CD4-positive, alpha-beta T cell treated with Interleukin-15 for 4 hours (primary cell): ENCODE data around the gene PGAP1.
A peak's percentile ranks its signal among the peaks of the same experiment; 100 is the strongest.
"Not testable (repeated sequence)": the region's sequence is repeated elsewhere in the genome, so short reads cannot be mapped to it uniquely, and the experiment has no call there.

Source experiments
- DNase-seq: peaks from one replicate; pipeline ENCODE4 v3.0.0-alpha.2; 2020; ENCODE audit warnings: low spot score

The PGAP1 gene

DNA sequence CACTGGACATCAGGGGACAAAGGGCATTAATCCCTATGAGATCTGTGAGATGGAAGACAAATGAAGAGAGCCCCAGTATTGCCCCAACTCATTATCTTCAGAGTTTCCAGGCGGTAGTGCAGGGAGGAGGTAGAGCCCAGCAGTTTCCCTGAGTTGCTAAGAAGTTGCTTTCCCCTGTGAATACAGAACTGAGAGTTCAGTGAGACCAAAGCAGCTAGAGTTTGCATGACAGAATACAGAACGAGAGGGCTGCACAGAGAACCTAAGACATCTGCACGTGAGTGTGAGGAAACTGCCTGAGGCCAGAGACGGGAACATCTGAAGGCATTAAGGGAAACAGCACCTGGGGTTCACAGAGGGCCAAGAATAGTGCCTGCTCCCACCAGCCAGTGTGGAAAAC, 18.1 kb upstream of the PGAP1 start:
- no peak for DNase-seq

DNA sequence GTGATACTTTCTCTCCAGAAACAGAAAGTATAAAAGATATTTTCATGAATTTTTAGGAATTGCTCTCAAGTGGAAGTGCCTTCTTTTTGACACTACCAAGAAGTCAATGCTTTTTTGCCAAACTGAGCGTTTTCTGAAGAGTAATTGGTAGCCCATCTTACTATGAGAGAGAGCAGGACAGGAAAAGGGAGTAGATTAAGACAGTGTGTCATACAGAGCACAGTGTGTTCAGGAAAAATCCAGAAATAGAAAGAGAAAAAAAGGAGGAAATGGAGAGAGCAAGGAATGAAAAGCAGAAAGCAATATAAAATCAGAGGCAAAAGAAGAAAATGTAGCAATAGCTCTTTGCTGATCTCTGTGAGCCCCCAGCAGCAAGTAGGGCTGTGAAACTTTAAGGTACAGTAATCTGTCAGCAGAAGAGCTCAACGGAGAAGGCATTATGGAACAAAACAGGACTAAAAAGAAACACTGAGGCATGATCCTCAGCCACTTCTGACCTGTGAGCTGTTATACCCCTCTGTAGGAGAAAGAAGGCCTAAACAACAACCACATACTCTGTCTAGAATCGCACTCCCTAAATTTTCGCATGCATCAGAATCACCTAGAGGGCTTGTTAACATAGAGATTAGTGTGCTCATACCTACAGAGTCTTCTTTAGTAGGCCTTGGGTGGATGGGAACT, 15.0 kb upstream of the PGAP1 start:
- no peak for DNase-seq

DNA sequence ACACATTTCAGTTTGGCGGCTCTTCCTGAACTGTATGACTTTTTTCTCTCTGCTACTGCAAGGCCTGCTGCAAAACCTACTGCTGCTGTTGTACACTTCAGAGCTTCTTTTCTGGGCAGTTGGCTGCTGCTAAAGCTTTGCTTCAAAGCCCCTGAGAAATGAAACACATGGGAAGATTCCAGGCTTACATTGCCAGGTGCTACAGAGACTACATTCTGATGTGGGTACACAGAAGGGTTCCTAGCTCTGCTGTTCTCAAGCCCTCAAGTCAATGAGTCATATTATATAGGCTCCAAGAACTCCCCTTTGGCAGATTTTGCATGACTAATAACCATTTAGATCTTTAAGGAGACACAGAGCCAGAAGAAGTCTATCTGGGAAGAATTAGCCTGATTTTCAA, 12.9 kb upstream of the PGAP1 start:
- no peak for DNase-seq

DNA sequence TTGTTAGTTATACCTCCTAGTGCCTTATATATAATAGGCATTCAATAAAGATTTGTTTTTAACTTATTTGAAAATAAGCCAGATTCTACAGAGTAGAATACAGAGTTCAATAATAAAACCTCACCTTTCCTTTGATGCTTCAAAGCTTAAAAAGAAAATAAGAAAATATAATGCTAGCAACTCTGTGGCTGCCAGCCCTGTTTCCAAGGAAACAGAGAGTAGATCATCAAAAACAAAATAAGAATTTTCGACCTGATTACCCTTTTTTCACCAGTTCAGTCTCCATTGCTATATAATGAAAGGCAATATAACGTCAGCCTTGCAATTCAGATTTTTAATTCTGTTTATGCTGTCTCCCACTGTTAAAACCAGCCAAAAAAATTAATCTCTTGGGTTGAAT, 8.9 kb upstream of the PGAP1 start:
- DNase-seq: peak; percentile 12

DNA sequence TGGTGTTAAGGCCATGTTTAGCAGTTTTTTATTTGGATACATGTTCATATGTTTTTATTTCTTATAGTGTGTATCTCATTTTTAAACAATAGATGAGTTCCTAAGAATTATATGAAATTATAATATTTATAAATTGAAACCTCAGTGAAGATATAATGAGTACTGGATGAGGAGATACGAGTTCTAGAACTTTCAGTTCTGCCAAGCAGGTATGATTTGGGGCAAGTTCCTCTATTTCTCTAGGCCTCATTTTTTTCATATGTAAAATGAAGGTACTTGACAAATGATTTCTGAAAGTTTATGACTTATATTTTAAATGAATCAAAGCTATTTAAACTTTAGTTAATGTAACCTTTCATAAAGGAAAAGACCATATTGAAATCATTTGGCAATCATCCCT, 8.2 kb upstream of the PGAP1 start:
- DNase-seq: no peak

DNA sequence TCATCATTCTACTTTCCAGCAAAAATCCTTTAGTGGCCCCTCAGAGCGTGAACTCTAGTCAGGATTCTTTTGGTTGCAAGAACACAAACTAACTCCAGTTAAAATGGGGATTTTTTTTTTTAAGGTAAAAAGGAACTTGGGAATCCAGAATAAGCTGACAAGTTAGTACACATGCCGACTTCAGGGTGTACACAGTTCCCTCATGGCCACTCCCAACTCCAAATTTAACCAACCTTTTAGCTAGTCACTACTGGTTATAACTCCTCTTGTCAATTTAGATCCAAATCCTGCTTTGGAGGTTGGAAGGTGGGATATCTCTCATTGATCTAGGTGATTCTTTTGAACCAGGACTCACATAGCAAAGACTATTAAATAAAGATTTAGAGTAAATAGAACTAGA, 5.0 kb upstream of the PGAP1 start:
- no peak for DNase-seq

- DNase-seq: peak; percentile 87
Observed at GRCh38 chr2:196927376-196928225, 1.1 kb upstream of the PGAP1 start.

- peak; percentile 8 for DNase-seq
Observed at GRCh38 chr2:196925768-196926561, 542 bp downstream of the PGAP1 start.

- DNase-seq: no peak
Observed at GRCh38 chr2:196925051-196925767, 1.3 kb downstream of the PGAP1 start.

DNA sequence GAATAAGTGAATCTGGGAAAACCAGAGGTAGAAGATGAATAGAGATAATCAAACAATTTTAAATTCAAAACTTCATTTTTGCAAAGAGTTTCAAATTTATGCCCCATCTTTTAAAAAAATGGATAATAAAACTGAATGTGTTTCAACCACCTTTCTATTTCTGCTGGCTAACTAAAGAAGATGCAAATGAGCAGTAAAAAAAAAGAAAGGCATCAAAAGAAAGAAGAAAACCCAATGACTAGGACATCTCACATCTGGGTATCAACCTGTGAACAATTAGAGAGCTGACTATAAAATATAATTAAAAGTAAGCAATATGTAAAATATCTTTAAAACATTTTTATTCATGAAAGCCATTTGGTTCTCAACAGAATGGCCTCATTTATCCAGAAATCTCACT, 2.5 kb downstream of the PGAP1 start:
- DNase-seq: no peak

DNA sequence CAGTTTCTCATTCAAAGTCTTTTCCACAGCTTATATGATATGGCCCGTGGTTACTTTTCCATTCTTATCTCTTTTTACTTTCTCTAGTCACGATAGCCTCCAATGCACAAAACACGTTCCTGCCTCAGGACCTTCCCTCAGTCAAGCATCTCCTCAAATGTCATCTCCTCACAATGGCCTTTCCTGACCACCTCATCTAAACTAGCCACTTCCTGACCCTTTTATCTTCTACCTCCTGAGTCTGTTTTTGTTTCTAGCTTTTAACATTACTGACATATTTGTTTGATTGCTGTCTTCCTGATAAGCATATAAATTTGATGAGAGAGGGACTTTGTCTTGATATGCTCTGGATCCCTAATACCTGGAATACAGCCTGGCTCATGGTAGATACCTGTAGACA, 7.6 kb downstream of the PGAP1 start:
- no peak for DNase-seq

DNA sequence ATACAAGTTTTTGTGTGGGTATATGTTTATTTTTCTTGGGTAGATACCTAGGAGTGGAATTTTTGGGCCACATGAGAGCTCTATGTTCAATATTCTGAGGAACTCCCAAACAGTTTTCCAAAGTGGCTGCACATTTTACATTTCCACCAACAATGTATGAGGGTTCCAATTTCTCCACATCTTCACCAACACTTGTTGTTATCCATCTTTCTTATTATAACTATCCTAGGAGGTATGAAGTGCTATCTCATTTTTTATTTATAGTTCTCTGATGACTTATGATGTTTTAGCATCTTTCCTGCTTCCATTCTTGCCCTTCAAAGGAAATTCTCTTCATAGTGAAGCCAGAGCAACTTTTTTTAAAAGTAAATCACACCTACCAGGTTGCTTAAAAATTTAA, 8.7 kb downstream of the PGAP1 start:
- no peak for DNase-seq

DNA sequence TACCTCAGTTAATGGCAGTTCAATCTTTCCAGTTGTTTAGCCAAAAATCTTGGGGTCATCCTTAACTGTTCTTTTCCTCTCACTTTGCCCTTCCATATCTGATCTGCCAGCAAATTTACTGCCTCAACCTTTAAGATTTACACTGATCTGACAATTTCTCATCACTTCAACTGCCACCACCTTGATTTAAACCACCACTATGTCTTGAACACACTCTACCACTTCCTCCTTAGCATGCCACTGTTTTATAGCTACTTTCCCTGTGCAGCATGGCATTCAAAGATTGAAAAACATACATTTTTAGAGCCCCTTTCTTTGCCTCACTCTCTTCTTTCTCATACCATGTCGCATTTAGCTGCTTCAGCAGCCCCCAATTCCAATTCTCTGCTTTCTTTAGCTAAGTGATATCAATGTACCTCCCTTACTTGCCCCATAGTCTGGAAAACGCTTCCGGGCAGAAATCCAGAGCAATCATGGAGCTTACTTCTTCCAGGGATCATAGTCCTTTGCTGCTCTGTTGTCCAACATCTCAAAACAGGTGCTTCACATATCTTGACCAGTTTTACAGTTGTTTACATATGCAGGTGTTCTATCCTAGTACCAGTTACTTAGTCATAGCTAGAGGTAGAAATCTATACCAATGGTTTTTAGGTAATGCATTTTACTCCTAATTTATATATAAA, 10.9 kb downstream of the PGAP1 start:
- DNase-seq: peak; percentile 2

DNA sequence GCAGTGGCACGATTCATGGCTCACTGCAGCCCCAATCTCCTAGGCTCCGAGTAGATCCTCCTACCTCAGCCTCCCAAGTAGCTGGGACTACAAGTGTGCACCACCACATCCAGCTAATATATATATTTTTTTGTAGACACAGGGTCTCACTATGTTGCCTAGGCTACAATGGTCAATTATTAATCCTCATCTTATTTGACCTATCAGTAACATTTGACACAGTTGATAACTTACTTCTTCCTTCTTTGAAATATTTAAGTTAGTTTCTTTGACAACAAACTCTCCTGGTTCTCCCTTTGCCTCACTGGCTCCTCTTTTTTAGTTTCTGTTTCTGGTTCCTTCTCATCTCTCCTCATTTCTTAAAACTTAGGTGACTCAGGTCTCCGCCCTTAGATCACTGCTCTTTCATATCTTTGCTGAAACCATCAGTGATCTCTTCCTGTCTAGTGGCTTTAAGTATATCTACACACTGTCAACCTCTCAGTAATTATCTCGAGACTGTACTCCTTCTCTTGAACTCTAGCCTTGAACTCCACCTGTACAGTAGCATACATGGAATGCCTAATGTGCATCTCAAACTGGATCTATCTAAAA, 11.5 kb downstream of the PGAP1 start:
- DNase-seq: peak; percentile 73

DNA sequence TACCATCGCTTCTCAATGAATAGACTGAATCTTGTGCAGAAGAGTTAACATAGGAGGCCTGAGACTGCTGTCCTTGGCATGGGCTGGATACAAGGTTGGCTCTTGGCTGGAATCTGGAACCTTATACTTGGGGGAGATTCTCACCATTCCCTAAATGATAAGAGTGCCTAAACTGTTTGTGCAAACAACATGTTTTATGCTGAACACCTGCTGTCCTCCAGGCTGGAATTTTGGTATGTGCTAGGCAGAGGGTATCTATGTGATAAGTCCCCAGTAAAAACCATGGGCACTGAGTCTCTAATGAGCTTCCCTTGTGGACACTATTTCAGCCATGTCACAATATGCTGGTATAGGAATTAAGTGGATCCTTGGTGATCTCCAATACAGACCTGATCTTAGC, 12.8 kb downstream of the PGAP1 start:
- no peak for DNase-seq

DNA sequence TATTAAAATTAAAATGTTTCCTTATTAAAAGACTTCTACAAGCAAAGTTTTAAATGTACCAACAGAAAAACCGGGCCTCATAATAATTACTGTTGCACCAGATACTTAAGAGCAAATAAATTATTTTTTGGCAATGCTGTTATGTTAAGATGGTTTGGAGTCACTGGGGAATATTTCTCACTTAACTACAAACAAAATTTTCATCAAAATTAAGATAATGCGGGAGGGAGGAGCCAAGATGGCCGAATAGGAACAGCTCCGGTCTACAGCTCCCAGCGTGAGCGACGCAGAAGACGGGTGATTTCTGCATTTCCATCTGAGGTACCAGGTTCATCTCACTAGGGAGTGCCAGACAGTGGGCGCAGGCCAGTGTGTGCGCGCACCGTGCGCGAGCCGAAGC, 21.1 kb downstream of the PGAP1 start:
- not testable (repeated sequence) for DNase-seq

- DNase-seq: no peak
Observed at GRCh38 chr2:196902828-196903227, 23.7 kb downstream of the PGAP1 start.

GRCh38 chr2:196900843-196901242, 25.7 kb downstream of the PGAP1 start:
- no peak for DNase-seq

DNA sequence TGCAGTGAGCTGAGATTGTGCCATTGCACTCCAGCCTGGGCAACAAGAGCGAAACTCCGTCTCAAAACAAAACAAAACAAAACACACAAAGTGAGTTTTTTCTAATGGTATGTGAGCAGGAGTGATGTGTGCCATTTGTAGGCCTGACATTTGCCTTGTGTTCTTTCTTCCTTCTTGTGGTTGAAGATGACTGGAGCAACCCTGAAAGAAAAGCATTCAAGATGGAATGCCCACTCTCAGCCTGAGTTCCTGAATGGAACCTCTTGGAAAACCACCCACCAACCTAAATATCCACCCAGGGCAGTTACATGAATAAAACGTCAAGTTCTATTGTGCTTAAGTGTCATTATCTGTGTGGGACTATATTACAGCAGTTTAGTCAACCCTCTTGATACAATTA, 26.5 kb downstream of the PGAP1 start:
- no peak for DNase-seq

DNA sequence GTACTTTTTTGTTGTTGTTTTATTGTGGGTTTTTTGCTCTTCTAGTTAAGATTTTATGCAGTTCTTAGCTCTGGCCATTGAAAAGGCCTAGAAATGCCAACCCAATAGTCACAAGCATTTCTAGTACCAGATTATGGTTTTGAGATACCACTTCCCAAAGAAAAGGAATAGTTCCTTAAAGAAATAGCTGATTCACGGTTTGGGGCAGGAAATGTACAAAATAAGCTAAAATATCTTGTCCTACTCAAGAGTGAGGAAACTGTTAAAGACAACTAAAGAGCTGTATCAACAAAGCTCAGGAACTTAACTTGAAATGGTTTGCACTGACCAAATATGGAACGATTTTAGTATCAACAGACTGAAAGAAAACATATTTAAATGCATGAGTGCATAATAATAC, 35.4 kb downstream of the PGAP1 start:
- DNase-seq: no peak

GRCh38 chr2:196887431-196887830, 39.1 kb downstream of the PGAP1 start:
- DNase-seq: no peak
